NCI-H2029 treated with DMSO at 0.1 percent for 48 hours (cell line): ENCODE results near the gene ABLIM3.

Experiments
- DNase-seq: peaks from one replicate; lab custom pipeline; 2025; lab: John Stamatoyannopoulos, UW

The ABLIM3 gene

GRCh38 chr5:149133795-149134777 is 7.2 kb upstream of the ABLIM3 start:
- no peak for DNase-seq

- DNase-seq, result no peak
Measured at GRCh38 chr5:149134778-149135500, 6.4 kb upstream of the ABLIM3 start.

- no peak for DNase-seq
Measured at GRCh38 chr5:149135536-149136201, 5.6 kb upstream of the ABLIM3 start.

- DNase-seq, result no peak
Measured at GRCh38 chr5:149138182-149138923, 2.9 kb upstream of the ABLIM3 start.

GRCh38 chr5:149140197-149141002 is 893 bp upstream of the ABLIM3 start:
- DNase-seq, result no peak

GRCh38 chr5:149141957-149142851 is 911 bp downstream of the ABLIM3 start:
- no peak for DNase-seq

- no peak for DNase-seq
Measured at GRCh38 chr5:149143470-149143869, 2.2 kb downstream of the ABLIM3 start.

GRCh38 chr5:149144637-149145036 is 3.3 kb downstream of the ABLIM3 start:
- DNase-seq, result no peak

GRCh38 chr5:149145138-149145537 is 3.8 kb downstream of the ABLIM3 start:
- no peak for DNase-seq

GRCh38 chr5:149147676-149148075 is 6.4 kb downstream of the ABLIM3 start:
- no peak for DNase-seq

GRCh38 chr5:149149942-149150341 is 8.6 kb downstream of the ABLIM3 start:
- DNase-seq, result no peak

GRCh38 chr5:149150457-149150856 is 9.2 kb downstream of the ABLIM3 start:
- DNase-seq, result no peak

GRCh38 chr5:149151717-149152116 is 10.4 kb downstream of the ABLIM3 start:
- no peak for DNase-seq

- no peak for DNase-seq
Measured at GRCh38 chr5:149152317-149152746, 11.0 kb downstream of the ABLIM3 start.

- DNase-seq, result no peak
Measured at GRCh38 chr5:149153193-149153750, 12.0 kb downstream of the ABLIM3 start.

- no peak for DNase-seq
Measured at GRCh38 chr5:149153751-149154610, 12.7 kb downstream of the ABLIM3 start.

- no peak for DNase-seq
Measured at GRCh38 chr5:149154650-149155049, 13.4 kb downstream of the ABLIM3 start.

- peak; percentile 44 for DNase-seq
Measured at GRCh38 chr5:149156435-149157083, 15.3 kb downstream of the ABLIM3 start.
